Measurements from ENCODE around the gene ANKRD13D.

DNA sequence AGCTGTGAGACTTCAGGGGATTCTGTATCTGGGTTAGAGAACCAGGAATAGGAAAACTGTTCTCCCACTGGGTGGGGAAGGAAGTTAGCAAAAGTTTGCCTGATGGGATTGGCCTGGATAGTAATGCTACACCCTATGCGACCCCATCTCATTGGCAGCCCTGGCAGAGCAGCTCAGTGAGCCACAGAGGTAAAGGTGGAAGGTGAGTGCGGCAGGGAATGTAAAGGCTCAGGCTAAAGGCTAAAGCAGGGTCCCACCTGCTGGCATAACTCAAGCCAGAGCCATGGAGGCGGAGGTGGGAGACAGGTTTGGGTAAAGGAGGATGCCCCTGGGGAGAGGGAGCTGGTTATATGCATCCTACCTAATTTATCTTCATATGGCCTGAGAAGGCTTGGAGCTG is 32.9 kb downstream of the ANKRD13D start:
- TF ChIP-seq, protein P1, sequence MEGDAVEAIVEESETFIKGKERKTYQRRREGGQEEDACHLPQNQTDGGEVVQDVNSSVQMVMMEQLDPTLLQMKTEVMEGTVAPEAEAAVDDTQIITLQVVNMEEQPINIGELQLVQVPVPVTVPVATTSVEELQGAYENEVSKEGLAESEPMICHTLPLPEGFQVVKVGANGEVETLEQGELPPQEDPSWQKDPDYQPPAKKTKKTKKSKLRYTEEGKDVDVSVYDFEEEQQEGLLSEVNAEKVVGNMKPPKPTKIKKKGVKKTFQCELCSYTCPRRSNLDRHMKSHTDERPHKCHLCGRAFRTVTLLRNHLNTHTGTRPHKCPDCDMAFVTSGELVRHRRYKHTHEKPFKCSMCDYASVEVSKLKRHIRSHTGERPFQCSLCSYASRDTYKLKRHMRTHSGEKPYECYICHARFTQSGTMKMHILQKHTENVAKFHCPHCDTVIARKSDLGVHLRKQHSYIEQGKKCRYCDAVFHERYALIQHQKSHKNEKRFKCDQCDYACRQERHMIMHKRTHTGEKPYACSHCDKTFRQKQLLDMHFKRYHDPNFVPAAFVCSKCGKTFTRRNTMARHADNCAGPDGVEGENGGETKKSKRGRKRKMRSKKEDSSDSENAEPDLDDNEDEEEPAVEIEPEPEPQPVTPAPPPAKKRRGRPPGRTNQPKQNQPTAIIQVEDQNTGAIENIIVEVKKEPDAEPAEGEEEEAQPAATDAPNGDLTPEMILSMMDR (IDR thresholded peaks at IDR 0.05) = no peak
- TF ChIP-seq POLR2A (IDR thresholded peaks at IDR 0.05) (no peak), EP300 (IDR thresholded peaks at IDR 0.05) (no peak)
